Measurements from ENCODE around the gene RASSF6. TPM values are rescaled to one million over a fixed set of nuclear protein-coding genes. Genes with fewer than 3 reads are reported as not detected.

The RASSF6 gene
- total RNA-seq, 2 donors from 2014 or later, result 1.2 to 3.9 TPM

DNA sequence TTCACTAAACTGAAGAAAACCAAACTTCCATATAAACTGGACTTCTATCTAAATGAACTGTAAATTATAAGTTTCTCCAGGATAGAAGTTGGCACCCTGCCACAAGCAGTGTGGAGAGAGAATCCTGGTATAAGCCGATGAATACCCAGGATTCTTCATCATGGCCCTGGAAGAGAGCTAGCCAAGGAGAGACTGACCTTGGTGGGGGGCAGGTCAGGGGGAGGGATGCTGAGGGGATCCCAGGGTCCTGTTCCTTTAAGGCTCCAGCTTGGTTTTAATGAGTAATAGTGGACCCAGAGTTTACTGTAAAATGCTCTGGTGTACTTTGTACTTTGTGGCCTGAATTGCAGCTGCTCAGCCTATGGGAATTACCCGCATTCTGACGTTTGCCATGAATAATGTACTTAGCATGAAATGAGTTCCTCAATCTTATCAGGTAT, 16.9 kb downstream of the RASSF6 start:
- Mint-ChIP-seq H3K36me3 (ENCODE audit: low read depth) (no peaks in the 10 kb centered on the region), H3K4me1 (peaks cover 23% of the 10 kb centered on the region), H3K9me3 (no peaks in the 10 kb centered on the region), H3K27me3 (ENCODE audit: insufficient read depth) (no peaks in the 10 kb centered on the region), H3K27ac (no peak overlapping the region), H3K4me3 (no peak overlapping the region)
- Histone ChIP-seq H3K36me3 (ENCODE audit: control insufficient read depth, insufficient read depth, low read length) (no peaks in the 10 kb centered on the region), H3K4me3 (ENCODE audit: low read length) (no peak overlapping the region), H3K27ac (ENCODE audit: low read depth, low read length) (no peak overlapping the region), H3K4me1 (ENCODE audit: control insufficient read depth, insufficient read depth, low read length) (peaks cover 5% of the 10 kb centered on the region), H3K9me3 (ENCODE audit: control insufficient read depth, low read length) (no peaks in the 10 kb centered on the region), H3K9ac (ENCODE audit: extremely low read depth, low read length, poor library complexity, severe bottlenecking) (no peak overlapping the region), H3K27me3 (ENCODE audit: control insufficient read depth, insufficient read depth, low read length, poor library complexity, severe bottlenecking) (no peaks in the 10 kb centered on the region)
- TF ChIP-seq CTCF (conservative IDR thresholded peaks at IDR 0.05), result no peak
- DNase-seq, result no peak
- 92 to 100% methylated on average over 1 to 3 of the region's 3 CpGs for WGBS, 2 experiments (ENCODE audit: insufficient coverage in 1 of 2, insufficient read length in 1 of 2)

GRCh38 chr4:73600954-73601353, 19.3 kb downstream of the RASSF6 start:
- Histone ChIP-seq H3K4me1 (ENCODE audit: control insufficient read depth, insufficient read depth, low read length) (no peaks in the 10 kb centered on the region), H3K4me3 (ENCODE audit: low read length) (no peak overlapping the region), H3K27ac (ENCODE audit: low read depth, low read length) (no peak overlapping the region), H3K27me3 (ENCODE audit: control insufficient read depth, insufficient read depth, low read length, poor library complexity, severe bottlenecking) (no peaks in the 10 kb centered on the region), H3K36me3 (ENCODE audit: control insufficient read depth, insufficient read depth, low read length) (no peaks in the 10 kb centered on the region), H3K9ac (ENCODE audit: extremely low read depth, low read length, poor library complexity, severe bottlenecking) (no peak overlapping the region), H3K9me3 (ENCODE audit: control insufficient read depth, low read length) (peaks cover 6% of the 10 kb centered on the region)
- peaks cover 17% of the 10 kb centered on the region for H3K4me1 Mint-ChIP-seq
- H3K4me3 Mint-ChIP-seq, result no peak overlapping the region
- H3K36me3 Mint-ChIP-seq (ENCODE audit: low read depth), result no peaks in the 10 kb centered on the region
- no peak overlapping the region for H3K27ac Mint-ChIP-seq
- peaks cover 8% of the 10 kb centered on the region for H3K9me3 Mint-ChIP-seq
- no peak for TF ChIP-seq CTCF (conservative IDR thresholded peaks at IDR 0.05)
- no peak for DNase-seq
- no peaks in the 10 kb centered on the region for H3K27me3 Mint-ChIP-seq (ENCODE audit: insufficient read depth)

DNA sequence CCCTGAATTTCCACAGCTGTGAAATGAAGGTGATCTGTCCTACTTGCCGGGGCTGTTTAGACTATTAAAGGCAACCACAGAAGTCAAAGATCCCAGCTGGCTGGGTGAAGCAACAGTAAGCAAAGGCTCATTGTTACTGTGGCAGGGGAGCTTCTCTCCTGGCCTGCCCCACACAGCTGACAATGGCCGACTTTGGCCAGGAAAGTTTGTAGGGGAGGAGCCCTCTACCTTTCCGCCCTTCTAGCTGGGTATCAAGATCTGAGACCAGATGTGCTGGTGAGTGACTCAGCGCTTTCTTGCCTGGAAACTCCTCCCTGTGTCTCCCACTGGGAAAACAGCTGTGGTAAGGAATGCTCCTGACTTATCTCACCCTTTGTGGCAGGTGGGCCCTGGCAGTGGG, 21.1 kb downstream of the RASSF6 start:
- no peaks in the 10 kb centered on the region for H3K27me3 ChIP-seq (ENCODE audit: control insufficient read depth, insufficient read depth, low read length, poor library complexity, severe bottlenecking)
- peak overlapping the region; percentile 19 for H3K4me3 ChIP-seq (ENCODE audit: low read length)
- TF ChIP-seq CTCF (conservative IDR thresholded peaks at IDR 0.05), result no peak
- WGBS, 2 experiments (ENCODE audit: insufficient coverage in 1 of 2, insufficient read length in 1 of 2), result 51 to 83% methylated on average over 2 to 4 of the region's 4 CpGs
- Mint-ChIP-seq H3K27ac (peak overlapping the region; percentile 94), H3K27me3 (ENCODE audit: insufficient read depth) (no peaks in the 10 kb centered on the region), H3K36me3 (ENCODE audit: low read depth) (no peaks in the 10 kb centered on the region), H3K4me1 (peaks cover 20% of the 10 kb centered on the region), H3K4me3 (no peak overlapping the region), H3K9me3 (peaks cover 8% of the 10 kb centered on the region)
- no peak overlapping the region for H3K9ac ChIP-seq (ENCODE audit: extremely low read depth, low read length, poor library complexity, severe bottlenecking)
- no peaks in the 10 kb centered on the region for H3K4me1 ChIP-seq (ENCODE audit: control insufficient read depth, insufficient read depth, low read length)
- no peaks in the 10 kb centered on the region for H3K36me3 ChIP-seq (ENCODE audit: control insufficient read depth, insufficient read depth, low read length)
- peak; percentile 90 for DNase-seq
- H3K27ac ChIP-seq (ENCODE audit: low read depth, low read length), result peak overlapping the region; percentile 42
- H3K9me3 ChIP-seq (ENCODE audit: control insufficient read depth, low read length), result peaks cover 6% of the 10 kb centered on the region

Data from endodermal cell (in vitro differentiated cells).